Measurements from ENCODE around the gene CCNQ.

- no peak for TF ChIP-seq CTCF (conservative IDR thresholded peaks at IDR 0.05 in 1 of 2, IDR thresholded peaks at IDR 0.05 in 1 of 2; ENCODE audit: extremely low read depth in 1 of 2, insufficient read depth in 1 of 2, low read depth in 1 of 2, low read length in 2 of 2)
- no peak for TF ChIP-seq EZH2 (IDR thresholded peaks at IDR 0.05; ENCODE audit: borderline replicate concordance, low read length)
These were observed 54.2 kb downstream of the CCNQ start for GRCh38 chrX:153544727-153545126.

Measured in mammary epithelial cell (primary cell).